Thyroid gland (tissue), 4 donors: ENCODE data around the gene CLCN5. TPM values are rescaled to one million over a fixed set of nuclear protein-coding genes. Genes with fewer than 3 reads are reported as not detected.
A peak's percentile ranks its signal among the peaks of the same experiment; 100 is the strongest.

Experiments used
- DNase-seq, 2 donors: peaks; one replicate each; pipeline ENCODE4 v3.0.0-alpha.2; 2019
- H3K27ac ChIP-seq, 3 donors: fragments of 200-600 bp; sonication (generic); 1 replicate in 2 of 3; 2 replicates in 1 of 3; pipeline ENCODE4 v1.5.1; 2016 to 2019; ENCODE audit warnings: mild to moderate bottlenecking in 1 of 3, moderate library complexity in 1 of 3
- H3K27me3 ChIP-seq: fragments of 200-600 bp; sonication (generic); one replicate; pipeline ENCODE4 v1.5.1; 2019
- H3K36me3 ChIP-seq, 2 donors: fragments of 200-600 bp; sonication (generic); one replicate each; pipeline ENCODE4 v1.5.1; 2016 to 2019
- H3K4me1 ChIP-seq, 2 donors: fragments of 200-600 bp; sonication (generic); one replicate each; pipeline ENCODE4 v1.5.1; 2017 to 2019
- H3K4me3 ChIP-seq, 3 donors: fragments of 200-600 bp; sonication (generic); replicated peaks in 1 of 3; 1 replicate in 2 of 3; 2 replicates in 1 of 3; pipeline ENCODE4 v1.5.1; 2016; ENCODE audit warnings: mild to moderate bottlenecking in 1 of 3
- H3K9me3 ChIP-seq: fragments of 200-600 bp; sonication (generic); one replicate; pipeline ENCODE4 v1.5.1; 2017
- POLR2A ChIP-seq, 2 donors: fragments of 450-650 bp; IDR thresholded peaks; one replicate each; pipeline ENCODE4 v1.6.1; 2017; ENCODE audit warnings: antibody characterized with exemption in 2 of 2, mild to moderate bottlenecking in 2 of 2, moderate library complexity in 1 of 2
- WGBS, 2 donors: methylation state at CpG; one replicate each; pipeline ENCODE4 v1.1.5; 2017; 5-methylcytosine and 5-hydroxymethylcytosine counted together
- intact Hi-C: fragments of 100-400 bp; cut with DNase I; formaldehyde crosslinking; loops from one replicate; pipeline ENCODE4 v1.15.1; 2023
- total RNA-seq, 4 donors: library from RNA; depleted of rRNA; stranded (reverse); fragments of >200 nt; gene quantifications; one replicate each; pipeline ENCODE4 v1.2.3, GENCODE V29; 2016
- TF ChIP-seq, protein P1 (sequence below), 6 experiments: fragments of 200-600 bp in 3 of 6; fragments of 450-650 bp in 3 of 6; sonication (generic) in 3 of 6; IDR thresholded peaks; one replicate each; pipeline ENCODE4 v1.5.1; 2016 to 2019; ENCODE audit warnings: antibody characterized with exemption in 6 of 6, mild to moderate bottlenecking in 2 of 6, inconsistent platforms in 1 of 6, moderate library complexity in 1 of 6

The CLCN5 gene
- total RNA-seq, 4 donors from 2014 or later = 7.3 to 12.6 (median 10.1) TPM

- 94 to 96% methylated on average over 1 of the region's 1 CpG for WGBS, 2 donors
- Histone ChIP-seq H3K27ac (no peak overlapping the region), H3K4me1 (peaks cover 0 to 3% of the 10 kb centered on the region in 2 donors), H3K27me3 (no peaks in the 10 kb centered on the region), H3K9me3 (no peaks in the 10 kb centered on the region), H3K4me3 (no peak overlapping the region), H3K36me3 (no peaks in the 10 kb centered on the region)
- TF ChIP-seq POLR2A (IDR thresholded peaks at IDR 0.05) = no peak
- TF ChIP-seq, protein P1, sequence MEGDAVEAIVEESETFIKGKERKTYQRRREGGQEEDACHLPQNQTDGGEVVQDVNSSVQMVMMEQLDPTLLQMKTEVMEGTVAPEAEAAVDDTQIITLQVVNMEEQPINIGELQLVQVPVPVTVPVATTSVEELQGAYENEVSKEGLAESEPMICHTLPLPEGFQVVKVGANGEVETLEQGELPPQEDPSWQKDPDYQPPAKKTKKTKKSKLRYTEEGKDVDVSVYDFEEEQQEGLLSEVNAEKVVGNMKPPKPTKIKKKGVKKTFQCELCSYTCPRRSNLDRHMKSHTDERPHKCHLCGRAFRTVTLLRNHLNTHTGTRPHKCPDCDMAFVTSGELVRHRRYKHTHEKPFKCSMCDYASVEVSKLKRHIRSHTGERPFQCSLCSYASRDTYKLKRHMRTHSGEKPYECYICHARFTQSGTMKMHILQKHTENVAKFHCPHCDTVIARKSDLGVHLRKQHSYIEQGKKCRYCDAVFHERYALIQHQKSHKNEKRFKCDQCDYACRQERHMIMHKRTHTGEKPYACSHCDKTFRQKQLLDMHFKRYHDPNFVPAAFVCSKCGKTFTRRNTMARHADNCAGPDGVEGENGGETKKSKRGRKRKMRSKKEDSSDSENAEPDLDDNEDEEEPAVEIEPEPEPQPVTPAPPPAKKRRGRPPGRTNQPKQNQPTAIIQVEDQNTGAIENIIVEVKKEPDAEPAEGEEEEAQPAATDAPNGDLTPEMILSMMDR (IDR thresholded peaks at IDR 0.05) = no peak
- no peak for DNase-seq
- intact Hi-C loops = no loop called here
Observed at GRCh38 chrX:50072110-50072509, 149.7 kb downstream of the CLCN5 start.

- H3K4me1 ChIP-seq = peaks cover 0 to 3% of the 10 kb centered on the region in 2 donors
- TF ChIP-seq POLR2A (IDR thresholded peaks at IDR 0.05) = no peak
- TF ChIP-seq, protein P1 (IDR thresholded peaks at IDR 0.05) = no peak
- no peaks in the 10 kb centered on the region for H3K27me3 ChIP-seq
- no peaks in the 10 kb centered on the region for H3K9me3 ChIP-seq
- 95 to 97% methylated on average over 2 of the region's 2 CpGs for WGBS, 2 donors
- no peaks in the 10 kb centered on the region for H3K36me3 ChIP-seq
- no peak overlapping the region for H3K4me3 ChIP-seq
- intact Hi-C loops = no loop called here
- DNase-seq = no peak
- no peak overlapping the region for H3K27ac ChIP-seq
Observed at GRCh38 chrX:50073601-50074000, 151.2 kb downstream of the CLCN5 start.

GRCh38 chrX:50075630-50076339, 153.4 kb downstream of the CLCN5 start:
- intact Hi-C loops = no loop called here

GRCh38 chrX:50081282-50081889, 159.0 kb downstream of the CLCN5 start:
- TF ChIP-seq, protein P1 (IDR thresholded peaks at IDR 0.05) = peak in 4 of 6 experiments; percentile 16 to 45 (median 38)
- no peak for TF ChIP-seq POLR2A (IDR thresholded peaks at IDR 0.05)
- intact Hi-C loops = no loop called here
- Histone ChIP-seq H3K27me3 (no peaks in the 10 kb centered on the region), H3K27ac (no peak overlapping the region), H3K4me1 (no peaks in the 10 kb centered on the region), H3K36me3 (no peaks in the 10 kb centered on the region), H3K9me3 (no peaks in the 10 kb centered on the region), H3K4me3 (no peak overlapping the region)
- DNase-seq = peak; percentile 62 to 69
- WGBS, 2 donors = 23 to 25% methylated on average over 3 of the region's 3 CpGs

More at GRCh38 chrX:50075630-50076339, 153.4 kb downstream of the CLCN5 start:
- no peak overlapping the region for H3K4me3 ChIP-seq
- peaks cover 0 to under 1% of the 10 kb centered on the region in 2 donors for H3K4me1 ChIP-seq
- no peak for DNase-seq
- H3K36me3 ChIP-seq = no peaks in the 10 kb centered on the region
- 93 to 98% methylated on average over 4 of the region's 4 CpGs for WGBS, 2 donors
- H3K27ac ChIP-seq = no peak overlapping the region
- TF ChIP-seq POLR2A (IDR thresholded peaks at IDR 0.05) = no peak
- TF ChIP-seq, protein P1 (IDR thresholded peaks at IDR 0.05) = no peak
- H3K9me3 ChIP-seq = no peaks in the 10 kb centered on the region
- no peaks in the 10 kb centered on the region for H3K27me3 ChIP-seq

- 89 to 96% methylated on average over 2 of the region's 2 CpGs for WGBS, 2 donors
Observed at GRCh38 chrX:50082741-50083140, 160.3 kb downstream of the CLCN5 start.

More at GRCh38 chrX:50082741-50083140, 160.3 kb downstream of the CLCN5 start:
- TF ChIP-seq POLR2A (IDR thresholded peaks at IDR 0.05) = no peak
- TF ChIP-seq, protein P1 (IDR thresholded peaks at IDR 0.05) = no peak
- Histone ChIP-seq H3K36me3 (no peaks in the 10 kb centered on the region), H3K4me3 (no peak overlapping the region), H3K27me3 (no peaks in the 10 kb centered on the region), H3K9me3 (no peaks in the 10 kb centered on the region), H3K4me1 (no peaks in the 10 kb centered on the region), H3K27ac (no peak overlapping the region)
- no peak for DNase-seq
- intact Hi-C loops = no loop called here
